ENCODE results near the gene ABCG4. TPM values are rescaled to one million over a fixed set of nuclear protein-coding genes. Genes with fewer than 3 reads are reported as not detected.

The ABCG4 gene
- polyA plus RNA-seq, 6 donors from 2014 or later = not detected

Other genes starting within 250 kb of the ABCG4 start
- gene BCL9L, start 223.1 kb upstream of the ABCG4 start, polyA plus RNA-seq (ENCODE audit: low read depth in 6 of 6) = 1 to 10 TPM in 2 of 6 donors, under 1 TPM in 3, not detected in 1; 0.50 to 3.2 (median 0.75) TPM
- gene UPK2, start 192.8 kb upstream of the ABCG4 start, polyA plus RNA-seq (ENCODE audit: low read depth in 6 of 6) = under 1 TPM in 3 of 6 donors, not detected in 3; 0.33 to 0.43 (median 0.35) TPM
- not detected for gene FOXR1, start 177.3 kb upstream of the ABCG4 start, polyA plus RNA-seq (ENCODE audit: low read depth in 6 of 6)
- 10 to 100 TPM in 5 of 6 donors, 1 to 10 TPM in 1; 9.5 to 21.7 (median 12.3) TPM for gene CENATAC, start 150.9 kb upstream of the ABCG4 start, polyA plus RNA-seq (ENCODE audit: low read depth in 6 of 6)
- gene RPS25, start 130.7 kb upstream of the ABCG4 start, polyA plus RNA-seq (ENCODE audit: low read depth in 6 of 6) = 1,000 to 10,000 TPM; 3,707 to 5,692 (median 4,418) TPM
- 100 to 1,000 TPM in 1 of 6 donors, 10 to 100 TPM in 5; 45.6 to 103 (median 73.6) TPM for gene TRAPPC4, start 130.3 kb upstream of the ABCG4 start, polyA plus RNA-seq (ENCODE audit: low read depth in 6 of 6)
- 10 to 100 TPM in 4 of 6 donors, 1 to 10 TPM in 2; 8.1 to 12.8 (median 11.1) TPM for gene SLC37A4, start 118.2 kb upstream of the ABCG4 start, polyA plus RNA-seq (ENCODE audit: low read depth in 6 of 6)
- 10 to 100 TPM in 5 of 6 donors, 1 to 10 TPM in 1; 7.1 to 13.4 (median 12.5) TPM for gene HYOU1, start 91.8 kb upstream of the ABCG4 start, polyA plus RNA-seq (ENCODE audit: low read depth in 6 of 6)
- gene VPS11, start 81.2 kb upstream of the ABCG4 start, polyA plus RNA-seq (ENCODE audit: low read depth in 6 of 6) = 10 to 100 TPM; 36.7 to 50.0 (median 46.2) TPM
- 10 to 100 TPM; 11.7 to 26.8 (median 16.4) TPM for gene HMBS, start 64.2 kb upstream of the ABCG4 start, polyA plus RNA-seq (ENCODE audit: low read depth in 6 of 6)
- gene DPAGT1, start 47.2 kb upstream of the ABCG4 start, polyA plus RNA-seq (ENCODE audit: low read depth in 6 of 6) = 10 to 100 TPM; 29.7 to 61.6 (median 34.5) TPM
- gene C2CD2L, start 41.7 kb upstream of the ABCG4 start, polyA plus RNA-seq (ENCODE audit: low read depth in 6 of 6) = 1 to 10 TPM in 5 of 6 donors, under 1 TPM in 1; 0.55 to 3.8 (median 2.0) TPM
- 10 to 100 TPM in 3 of 6 donors, 1 to 10 TPM in 3; 7.0 to 19.3 (median 9.9) TPM for gene HINFP, start 27.5 kb upstream of the ABCG4 start, polyA plus RNA-seq (ENCODE audit: low read depth in 6 of 6)
- 1 to 10 TPM; 2.1 to 4.1 (median 2.8) TPM for gene NLRX1, start 19.7 kb downstream of the ABCG4 start, polyA plus RNA-seq (ENCODE audit: low read depth in 6 of 6)
- not detected for gene NHERF4, start 36.4 kb downstream of the ABCG4 start, polyA plus RNA-seq (ENCODE audit: low read depth in 6 of 6)
- 10 to 100 TPM in 5 of 6 donors, 1 to 10 TPM in 1; 8.3 to 22.0 (median 14.4) TPM for gene CBL, start 57.3 kb downstream of the ABCG4 start, polyA plus RNA-seq (ENCODE audit: low read depth in 6 of 6)
- not detected for gene MCAM, start 168.1 kb downstream of the ABCG4 start, polyA plus RNA-seq (ENCODE audit: low read depth in 6 of 6)
- gene RNF26, start 185.5 kb downstream of the ABCG4 start, polyA plus RNA-seq (ENCODE audit: low read depth in 6 of 6) = 10 to 100 TPM; 48.8 to 98.6 (median 58.0) TPM
- not detected for gene C1QTNF5, start 191.8 kb downstream of the ABCG4 start, polyA plus RNA-seq (ENCODE audit: low read depth in 6 of 6)
- not detected for gene MFRP, start 197.7 kb downstream of the ABCG4 start, polyA plus RNA-seq (ENCODE audit: low read depth in 6 of 6)
- not detected for gene USP2, start 232.6 kb downstream of the ABCG4 start, polyA plus RNA-seq (ENCODE audit: low read depth in 6 of 6)